Measurements from ENCODE around the gene HOMER3.
A peak's percentile ranks its signal among the peaks of the same experiment; 100 is the strongest.

The HOMER3 gene

GRCh38 chr19:18940769-18941627 lies at the start of gene HOMER3:
Gene HOMER3, minus strand, starts transcription at chr19:18941217. Its CDS starts 2,235 bp downstream, at chr19:18938982.
- peak; percentile 89 for DNase-seq

- DNase-seq, result no peak
These were observed 49.2 kb upstream of the HOMER3 start for GRCh38 chr19:18990128-18990708.

GRCh38 chr19:18989316-18989715 lies 48.3 kb upstream of the HOMER3 start:
- no peak for DNase-seq

GRCh38 chr19:18987456-18987855 lies 46.4 kb upstream of the HOMER3 start:
- no peak for DNase-seq

DNA sequence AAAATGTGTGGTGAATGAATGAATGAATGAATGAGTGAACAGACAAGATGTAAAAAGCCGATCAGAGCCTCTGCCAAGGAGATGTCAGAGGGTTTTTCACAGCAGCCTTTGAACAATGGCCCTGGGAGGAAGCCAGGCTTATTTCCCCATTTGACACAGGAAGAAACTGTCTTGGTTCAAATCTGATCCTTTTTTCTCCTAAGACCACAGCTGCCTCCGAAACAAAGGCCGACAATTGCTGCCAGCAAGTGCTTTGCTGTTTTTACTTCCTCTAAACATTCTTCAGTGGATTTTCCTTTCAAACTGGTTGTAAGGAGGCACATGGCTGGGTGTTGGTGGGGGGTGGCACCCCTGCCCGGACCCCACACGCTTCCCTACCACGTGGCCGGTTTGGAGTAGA lies 44.2 kb upstream of the HOMER3 start:
- no peak for DNase-seq

DNA sequence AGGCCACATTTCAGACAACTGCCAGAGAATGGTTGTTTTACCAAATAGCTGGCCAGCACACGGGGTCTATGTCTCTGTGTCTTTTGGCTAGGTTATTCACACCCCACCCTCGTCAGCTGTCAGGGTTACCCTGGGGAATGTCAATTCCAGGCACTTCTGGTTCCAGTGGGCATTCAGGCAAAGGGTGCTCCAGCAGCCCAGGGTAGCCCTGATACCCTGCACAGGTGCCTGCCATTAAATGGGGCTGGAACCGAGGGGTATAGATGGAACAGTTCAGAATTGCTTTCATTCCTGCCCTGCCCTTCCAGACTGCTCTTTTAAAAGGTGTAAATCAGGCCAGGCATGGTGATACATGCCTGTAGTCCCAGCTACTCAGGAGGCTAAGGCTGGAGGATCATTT lies 43.2 kb upstream of the HOMER3 start:
- no peak for DNase-seq

DNA sequence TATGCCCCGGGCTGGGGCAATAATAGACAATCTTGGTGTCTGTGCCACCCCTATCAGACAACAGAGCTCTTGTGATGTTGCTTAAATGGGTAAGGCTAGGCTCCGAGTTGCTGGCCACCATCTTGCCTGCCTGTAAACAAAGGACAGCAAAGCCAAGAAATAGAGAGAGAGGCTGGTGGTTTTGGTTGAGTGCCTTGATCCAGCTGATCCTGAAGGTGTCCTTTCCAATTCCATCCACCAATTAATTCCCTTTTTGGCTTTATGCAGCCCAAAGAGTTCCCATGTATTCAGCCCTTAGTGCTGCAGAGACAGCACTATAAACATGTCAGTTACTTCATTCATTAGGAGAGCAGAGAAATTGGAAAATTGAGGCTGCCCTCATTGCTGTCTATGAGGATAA lies 41.7 kb upstream of the HOMER3 start:
- no peak for DNase-seq

- no peak for DNase-seq
These were observed 39.5 kb upstream of the HOMER3 start for GRCh38 chr19:18980432-18981020.

GRCh38 chr19:18978616-18979015 lies 37.6 kb upstream of the HOMER3 start:
- no peak for DNase-seq

GRCh38 chr19:18975869-18976268 lies 34.9 kb upstream of the HOMER3 start:
- DNase-seq, result no peak

GRCh38 chr19:18975011-18975410 lies 34.0 kb upstream of the HOMER3 start:
- no peak for DNase-seq

DNA sequence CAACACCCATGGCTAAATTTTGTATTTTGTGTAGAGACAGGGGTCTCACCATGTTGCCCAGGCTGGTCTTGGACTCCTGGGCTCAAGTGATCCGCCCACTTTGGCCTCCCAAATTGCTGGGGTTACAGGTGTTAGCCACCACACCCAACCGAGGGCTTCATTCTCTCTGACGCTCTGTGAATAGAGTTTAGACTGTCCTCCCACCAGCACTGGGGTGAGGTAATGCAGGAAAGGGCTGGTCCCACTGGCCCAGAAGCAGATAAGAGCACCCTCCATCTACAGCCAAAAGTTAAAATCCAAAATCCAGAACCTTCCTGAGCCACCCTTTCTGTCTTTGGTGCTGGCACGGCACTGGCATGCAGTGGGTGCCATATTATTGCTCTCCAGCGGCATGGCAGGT lies 31.8 kb upstream of the HOMER3 start:
- no peak for DNase-seq

GRCh38 chr19:18972301-18972811 lies 31.3 kb upstream of the HOMER3 start:
- DNase-seq, result no peak

- no peak for DNase-seq
These were observed 29.1 kb upstream of the HOMER3 start for GRCh38 chr19:18969931-18970659.

GRCh38 chr19:18967358-18968146 lies 26.5 kb upstream of the HOMER3 start:
- DNase-seq, result no peak

DNA sequence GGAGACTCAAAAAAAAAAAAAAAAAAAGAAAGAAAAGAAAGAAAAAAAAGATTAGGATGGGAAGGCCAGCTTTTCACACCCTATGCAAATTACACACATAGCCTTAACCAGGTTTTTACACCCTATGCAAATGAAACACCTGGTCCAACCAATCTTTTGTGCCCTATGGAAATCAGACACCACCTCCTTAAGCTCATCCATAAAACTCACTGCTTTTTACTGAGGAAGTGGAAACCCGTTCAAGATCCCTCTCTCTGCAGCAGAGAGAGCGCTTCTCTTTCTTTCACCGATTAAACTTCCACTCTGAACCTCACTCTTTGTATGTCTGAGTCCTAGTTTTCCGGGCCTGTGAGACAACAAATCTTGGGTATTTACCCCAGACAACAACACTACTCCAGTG lies 25.3 kb upstream of the HOMER3 start:
- no peak for DNase-seq

- DNase-seq, result no peak
These were observed 23.1 kb upstream of the HOMER3 start for GRCh38 chr19:18964121-18964520.

DNA sequence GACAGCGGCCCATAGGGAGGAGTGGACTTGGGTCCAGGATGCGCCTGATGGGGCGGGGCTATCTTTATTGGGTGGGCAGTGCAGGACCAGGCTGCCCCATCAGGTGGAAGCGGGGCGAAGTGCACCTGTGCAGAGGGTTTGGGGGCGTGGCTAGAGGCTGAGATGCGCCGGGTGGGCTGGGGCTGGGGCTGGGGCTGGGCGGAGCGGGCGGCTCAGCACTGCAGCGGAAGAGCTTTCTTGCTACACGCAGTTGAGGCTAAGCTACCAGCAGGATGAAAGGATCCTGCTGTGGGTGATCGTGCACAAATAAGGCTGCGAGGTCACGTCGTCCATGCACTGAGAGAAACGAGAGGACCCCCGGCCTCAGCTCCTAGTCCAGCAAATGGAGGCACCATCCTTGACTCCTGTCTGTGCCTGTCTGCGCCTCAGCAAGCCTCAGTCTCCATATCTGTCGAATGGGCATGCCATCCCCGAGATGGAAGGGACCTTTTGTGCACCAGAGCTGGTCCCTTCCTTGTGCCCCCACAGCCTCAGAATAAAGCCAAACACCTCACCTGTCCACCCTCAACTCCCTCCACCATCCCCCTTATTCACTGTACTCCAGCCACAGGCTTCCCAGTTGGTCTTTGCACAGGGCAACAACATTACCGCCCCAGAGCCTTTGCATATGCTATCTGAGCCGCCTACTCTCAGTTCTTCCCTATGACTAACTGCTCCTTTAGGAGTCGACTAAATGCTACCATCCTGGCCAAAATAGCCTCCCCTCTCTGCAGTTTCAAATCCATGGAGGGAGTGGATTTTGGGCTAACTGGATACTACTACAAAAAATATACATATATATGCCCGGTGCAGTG lies 21.0 kb upstream of the HOMER3 start:
- peak; percentile 42 for DNase-seq

DNA sequence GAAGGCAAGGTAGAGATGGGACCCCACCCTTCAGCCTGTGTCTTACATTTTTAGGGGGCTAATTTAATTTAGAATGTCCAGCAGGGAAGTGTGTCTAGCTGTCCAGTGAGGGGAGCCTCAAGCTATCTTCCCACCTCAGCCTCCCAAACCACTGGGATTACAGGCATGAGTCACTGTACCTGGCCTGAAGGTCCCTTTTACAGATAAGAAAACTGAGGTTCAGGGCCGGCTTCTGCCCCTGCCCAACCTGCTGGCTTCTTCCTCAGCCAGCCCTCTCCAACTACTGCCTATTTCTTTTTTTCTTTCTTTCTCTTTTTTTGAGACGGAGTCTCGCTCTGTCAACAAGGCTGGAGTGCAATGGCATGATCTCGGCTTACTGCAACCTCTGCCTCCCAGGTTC lies 19.4 kb upstream of the HOMER3 start:
- DNase-seq, result no peak

DNA sequence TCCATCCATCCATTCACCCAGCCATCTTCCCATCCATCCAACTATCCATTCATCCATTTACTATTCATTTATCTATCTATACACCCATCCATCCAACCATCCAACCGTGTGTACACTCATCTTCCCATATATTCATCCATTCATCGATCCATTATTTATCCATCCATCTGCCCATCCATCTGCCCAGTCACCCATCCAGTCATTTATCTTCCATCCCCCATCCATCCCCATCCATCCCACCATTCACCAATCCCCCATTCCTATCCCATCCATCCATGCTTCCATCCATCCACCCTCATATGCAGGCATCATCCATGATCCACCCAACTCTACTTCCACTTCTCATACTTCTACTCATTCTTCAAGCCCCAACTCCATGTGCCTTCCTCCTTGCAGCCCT lies 14.0 kb upstream of the HOMER3 start:
- no peak for DNase-seq

GRCh38 chr19:18954094-18954493 lies 13.1 kb upstream of the HOMER3 start:
- no peak for DNase-seq

All from CD4-positive, alpha-beta T cell treated with Interleukin-17A for 4 hours (primary cell).